ENCODE data around the gene NUDT6.

- TF ChIP-seq POLR2A (IDR thresholded peaks at IDR 0.05) = no peak
- TF ChIP-seq, protein P1, sequence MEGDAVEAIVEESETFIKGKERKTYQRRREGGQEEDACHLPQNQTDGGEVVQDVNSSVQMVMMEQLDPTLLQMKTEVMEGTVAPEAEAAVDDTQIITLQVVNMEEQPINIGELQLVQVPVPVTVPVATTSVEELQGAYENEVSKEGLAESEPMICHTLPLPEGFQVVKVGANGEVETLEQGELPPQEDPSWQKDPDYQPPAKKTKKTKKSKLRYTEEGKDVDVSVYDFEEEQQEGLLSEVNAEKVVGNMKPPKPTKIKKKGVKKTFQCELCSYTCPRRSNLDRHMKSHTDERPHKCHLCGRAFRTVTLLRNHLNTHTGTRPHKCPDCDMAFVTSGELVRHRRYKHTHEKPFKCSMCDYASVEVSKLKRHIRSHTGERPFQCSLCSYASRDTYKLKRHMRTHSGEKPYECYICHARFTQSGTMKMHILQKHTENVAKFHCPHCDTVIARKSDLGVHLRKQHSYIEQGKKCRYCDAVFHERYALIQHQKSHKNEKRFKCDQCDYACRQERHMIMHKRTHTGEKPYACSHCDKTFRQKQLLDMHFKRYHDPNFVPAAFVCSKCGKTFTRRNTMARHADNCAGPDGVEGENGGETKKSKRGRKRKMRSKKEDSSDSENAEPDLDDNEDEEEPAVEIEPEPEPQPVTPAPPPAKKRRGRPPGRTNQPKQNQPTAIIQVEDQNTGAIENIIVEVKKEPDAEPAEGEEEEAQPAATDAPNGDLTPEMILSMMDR (IDR thresholded peaks at IDR 0.05) = no peak
- TF ChIP-seq POLR2AphosphoS5 (IDR thresholded peaks at IDR 0.05) = no peak
These were observed 46.4 kb downstream of the NUDT6 start for GRCh38 chr4:122875949-122876348.

Data from gastroesophageal sphincter (tissue), 3 donors.